ENCODE measurements around the gene TMEM147.
"Not testable (repeated sequence)": the region's sequence is repeated elsewhere in the genome, so short reads cannot be mapped to it uniquely, and the experiment has no call there.

Gene TMEM147

DNA sequence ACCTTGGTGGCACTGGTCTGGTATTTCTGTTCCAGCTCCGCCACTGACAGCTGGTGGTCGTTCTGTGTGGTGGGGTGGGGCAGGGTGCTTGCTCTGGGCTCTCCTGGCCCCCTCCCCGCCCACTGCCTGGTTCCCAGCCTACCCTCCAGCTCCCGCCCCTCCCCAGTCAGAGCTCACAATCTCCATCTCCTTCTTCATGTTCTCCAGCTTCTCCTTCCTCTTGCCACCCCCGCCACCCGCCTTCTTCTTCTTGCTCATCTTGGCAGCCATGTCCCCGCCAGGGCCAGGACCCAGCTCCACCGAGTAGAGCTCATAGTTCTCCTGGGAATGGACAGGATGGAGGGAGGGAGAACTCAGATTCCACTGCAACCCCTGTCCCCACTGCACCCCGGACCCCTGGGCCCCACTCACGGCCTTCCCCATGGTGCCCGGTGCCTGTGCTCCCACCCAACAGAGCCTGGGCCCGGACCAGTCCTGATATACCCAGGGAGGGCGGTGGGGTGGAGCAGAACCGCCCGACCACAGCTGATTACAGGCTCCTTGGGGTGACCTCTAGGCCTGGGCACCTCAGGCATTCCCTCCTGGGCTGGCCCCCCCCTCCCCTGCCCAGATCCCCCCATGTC, 17.9 kb downstream of the TMEM147 start, which contains the start of gene ATP4A:
ATP4A (minus strand) TSS at position 452 of the 623 bp plus-strand sequence; CDS start at position 423, 29 bp downstream.
- DNase-seq = no peak

DNA sequence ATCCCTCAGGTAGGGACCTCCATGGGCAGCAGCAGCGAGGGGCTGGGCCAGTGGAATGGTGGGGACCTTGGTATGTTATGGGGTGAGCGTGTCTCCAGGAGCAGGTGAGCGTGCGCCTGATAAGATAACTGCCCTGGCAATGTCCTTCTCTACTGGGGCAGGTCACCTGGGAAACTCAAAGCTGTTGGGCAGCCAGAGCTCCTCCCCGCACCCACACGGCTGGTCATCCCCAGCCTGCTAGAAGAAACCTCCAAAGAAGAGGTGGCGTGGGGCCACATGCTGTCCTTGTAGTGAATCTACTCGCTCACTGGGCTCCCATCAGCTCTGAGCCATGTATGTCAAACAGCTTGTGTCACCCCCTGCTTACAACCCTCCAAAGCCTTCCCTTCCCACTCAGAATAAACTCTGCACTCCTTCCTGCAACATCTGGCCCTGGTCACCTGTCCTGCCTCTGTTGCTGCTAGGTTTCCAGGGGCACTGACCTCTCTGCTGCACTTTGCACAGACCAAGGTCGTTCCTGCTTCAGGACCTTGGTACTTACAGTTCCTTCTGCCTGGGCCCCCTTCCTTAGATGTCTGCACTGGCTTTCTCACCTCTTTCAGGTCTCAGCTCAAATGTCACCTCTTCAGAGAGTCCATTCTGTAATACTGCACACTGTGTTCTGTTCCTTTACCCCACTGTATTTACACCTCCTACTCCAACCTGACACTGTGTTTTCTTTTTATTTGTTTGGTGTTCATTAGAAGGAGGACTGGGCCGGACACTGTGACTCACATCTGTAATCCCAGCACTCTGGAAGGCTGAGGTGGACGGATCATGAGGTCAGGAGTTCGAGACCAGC, 19.8 kb downstream of the TMEM147 start:
- DNase-seq = no peak

DNA sequence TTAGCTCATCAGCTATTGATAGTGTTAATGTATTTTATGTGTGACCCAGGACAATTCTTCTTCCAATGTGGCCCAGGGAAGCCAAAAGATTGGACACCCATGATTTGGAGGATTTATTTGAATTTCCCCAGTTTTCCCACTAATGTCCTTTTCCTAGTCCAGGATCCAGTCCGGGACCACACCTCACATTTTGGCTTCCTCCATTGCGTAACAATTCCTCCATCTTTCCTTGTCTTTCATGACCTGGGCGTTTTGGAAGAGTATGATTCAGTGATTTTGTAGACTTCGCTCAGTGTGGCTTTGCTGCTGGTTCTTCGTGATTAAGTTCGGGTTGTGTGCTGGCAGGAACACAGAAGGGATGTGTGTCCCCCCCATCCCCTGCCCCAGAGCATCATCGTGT, 21.3 kb downstream of the TMEM147 start:
- DNase-seq = no peak

DNA sequence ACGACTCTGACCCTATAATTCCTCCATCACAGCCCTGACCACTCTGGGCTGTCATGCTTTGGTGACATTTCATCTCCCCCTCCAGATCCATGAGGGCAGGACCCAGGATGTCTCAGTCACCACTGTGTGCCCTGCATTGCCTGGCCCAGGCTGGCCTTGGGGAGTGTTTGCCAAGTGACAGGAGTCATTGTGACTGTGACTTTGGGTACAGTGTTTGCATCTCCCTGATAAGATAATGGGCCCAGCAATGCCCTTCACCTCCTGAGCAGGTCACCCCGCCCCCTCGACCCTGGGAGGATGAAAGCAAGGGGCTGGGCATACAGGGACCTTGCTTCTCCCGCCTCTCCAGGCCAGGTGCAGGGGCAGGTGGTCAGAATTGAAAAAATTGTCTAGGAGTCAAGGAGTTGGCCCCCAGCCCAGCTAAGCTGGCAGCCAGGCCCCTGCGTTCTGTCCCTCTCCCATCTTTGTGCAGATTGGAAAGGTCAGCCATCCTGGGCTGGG, 23.9 kb downstream of the TMEM147 start:
- DNase-seq = no peak

DNA sequence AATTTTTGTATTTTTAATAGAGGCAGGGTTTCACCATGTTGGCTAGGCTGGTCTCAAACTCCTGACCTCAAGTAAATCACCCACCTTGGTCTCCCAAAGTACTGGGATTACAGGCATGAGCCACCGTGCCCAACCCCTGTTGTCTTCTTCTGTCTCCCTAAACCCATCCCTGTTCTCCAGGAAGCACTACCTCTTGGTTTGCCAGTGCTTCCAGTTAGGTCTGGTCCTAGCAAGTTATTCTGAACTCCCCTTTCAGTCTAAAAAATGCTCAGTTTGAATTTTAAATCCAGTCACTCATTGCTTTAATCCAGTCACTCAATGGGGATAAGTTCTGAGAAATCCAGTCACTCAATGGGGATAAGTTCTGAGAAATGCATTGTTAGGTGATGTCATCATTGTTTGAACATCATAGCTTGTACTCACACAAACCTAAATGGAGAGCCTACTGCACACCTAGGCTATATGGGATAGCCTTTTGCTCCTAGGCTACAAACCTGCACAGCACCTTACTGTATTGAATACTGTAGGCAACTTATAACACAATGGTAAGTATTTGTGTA, 26.1 kb downstream of the TMEM147 start:
- DNase-seq = no peak

DNA sequence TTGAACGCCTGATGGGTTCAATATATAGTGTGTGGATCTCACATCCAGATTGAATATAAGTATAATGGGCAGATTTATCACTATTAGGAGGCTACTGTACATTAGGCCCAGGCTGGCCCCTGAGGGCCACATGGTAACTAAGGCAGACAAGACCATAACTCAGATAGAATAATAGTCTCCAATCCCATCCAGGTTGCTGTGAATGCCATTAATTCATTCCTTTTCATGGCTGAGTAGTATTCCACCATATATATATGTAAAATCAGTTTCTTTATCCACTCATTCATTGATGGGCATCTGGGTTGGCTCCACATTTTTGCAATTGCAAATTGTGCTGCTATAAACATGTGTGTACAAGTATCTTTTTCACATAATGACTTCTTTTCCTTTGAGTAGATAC, 32.5 kb downstream of the TMEM147 start:
- no peak for DNase-seq

DNA sequence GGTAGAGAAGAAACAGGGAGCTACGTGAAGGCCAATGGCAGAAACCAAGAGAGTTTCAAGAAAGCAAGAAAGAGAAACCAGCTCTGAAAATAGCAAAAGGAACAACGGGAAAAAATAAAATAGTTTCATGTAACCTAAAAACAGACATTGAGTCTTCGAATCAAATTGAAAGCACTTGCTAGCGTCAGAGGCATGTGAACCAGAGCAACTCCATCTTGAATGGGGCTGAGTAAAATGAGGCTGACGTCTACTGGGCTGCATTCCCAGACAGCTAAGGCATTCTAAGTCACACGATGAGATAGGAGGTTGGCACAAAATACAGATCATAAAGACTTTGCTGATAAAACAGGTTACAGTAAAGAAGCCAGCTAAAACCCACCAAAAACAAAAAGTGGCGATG, 33.3 kb downstream of the TMEM147 start:
- DNase-seq = no peak

DNA sequence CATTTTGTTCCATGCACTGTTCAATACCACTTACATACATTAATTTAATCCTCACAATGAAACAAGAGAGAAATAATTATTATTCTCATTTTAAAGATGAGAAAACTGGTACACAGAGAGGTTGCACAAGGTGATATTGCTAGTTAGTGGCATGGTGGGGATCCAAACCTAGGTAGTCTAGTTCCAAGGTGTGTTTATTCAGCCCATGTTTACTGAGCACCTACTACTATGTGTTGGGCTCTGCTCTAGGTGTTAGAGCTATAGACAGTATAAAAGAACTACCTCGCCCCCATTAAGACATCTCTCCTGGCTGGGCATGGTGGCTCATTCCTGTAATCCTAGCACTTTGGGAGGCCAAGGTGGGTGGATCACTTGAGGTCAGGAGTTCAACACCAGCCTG, 37.3 kb downstream of the TMEM147 start:
- DNase-seq = no peak

DNA sequence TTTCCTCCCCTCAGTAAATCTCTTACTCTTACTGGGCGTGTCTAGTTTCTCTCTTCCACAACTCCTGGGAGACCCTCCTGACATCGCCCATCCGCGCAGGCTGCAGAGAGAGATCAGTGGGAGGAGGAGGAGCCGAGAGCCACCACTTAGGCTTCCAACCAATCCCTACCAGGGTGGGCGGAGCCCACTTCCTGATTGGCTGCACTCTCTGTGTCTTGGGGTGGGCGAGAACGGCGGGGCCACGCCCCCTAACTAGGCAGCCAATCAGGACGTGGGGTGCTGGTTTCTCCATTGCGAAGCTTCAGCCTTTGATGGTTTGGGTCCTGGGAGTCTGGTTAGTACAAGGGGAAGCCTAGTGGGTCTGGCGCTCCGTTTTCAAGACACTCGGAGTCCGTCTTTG, 40.4 kb downstream of the TMEM147 start, which contains the start of gene PMIS2:
PMIS2 (plus strand) TSS at position 326 of the 400 bp plus-strand sequence. CDS start 87 bp downstream, outside the sequence.
- no peak for DNase-seq

DNA sequence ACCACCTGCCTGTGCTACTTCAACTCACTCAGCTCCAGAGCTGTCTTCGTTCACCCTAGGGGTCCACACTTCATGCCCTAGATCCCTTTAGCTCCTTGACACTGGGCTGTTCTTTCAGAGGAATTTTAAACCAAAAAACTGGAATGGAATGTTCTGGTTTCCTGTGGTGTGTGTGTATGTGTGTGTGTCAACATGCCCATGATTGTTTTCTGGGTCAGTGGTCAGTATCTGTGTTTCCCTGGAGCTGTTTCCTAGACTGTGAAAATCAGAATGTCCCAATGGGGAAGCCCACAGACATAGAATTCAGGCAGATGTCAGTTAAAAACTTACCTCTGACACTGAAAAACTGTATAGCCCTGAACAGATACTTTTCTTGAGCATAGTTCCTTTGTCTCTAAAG, 41.9 kb downstream of the TMEM147 start:
- no peak for DNase-seq

DNA sequence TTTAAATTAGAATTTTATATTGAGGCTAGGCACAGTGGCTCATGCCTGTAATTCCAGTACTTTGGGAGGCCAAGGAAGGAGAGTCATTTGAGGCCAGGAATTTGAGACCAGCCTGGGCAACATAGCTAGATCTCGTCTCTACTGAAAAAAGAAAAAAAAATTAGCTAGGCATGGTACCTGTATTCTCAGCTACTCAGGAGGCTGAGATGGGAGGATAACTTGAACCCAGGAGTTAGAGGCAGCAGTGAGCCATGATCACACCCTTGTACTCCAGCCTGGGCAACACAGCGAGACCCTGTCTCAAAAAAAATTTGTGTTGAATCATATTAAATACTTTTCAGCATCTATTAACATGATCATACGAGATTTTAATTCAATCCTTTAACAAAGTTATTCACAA, 45.4 kb downstream of the TMEM147 start:
- no peak for DNase-seq

DNA sequence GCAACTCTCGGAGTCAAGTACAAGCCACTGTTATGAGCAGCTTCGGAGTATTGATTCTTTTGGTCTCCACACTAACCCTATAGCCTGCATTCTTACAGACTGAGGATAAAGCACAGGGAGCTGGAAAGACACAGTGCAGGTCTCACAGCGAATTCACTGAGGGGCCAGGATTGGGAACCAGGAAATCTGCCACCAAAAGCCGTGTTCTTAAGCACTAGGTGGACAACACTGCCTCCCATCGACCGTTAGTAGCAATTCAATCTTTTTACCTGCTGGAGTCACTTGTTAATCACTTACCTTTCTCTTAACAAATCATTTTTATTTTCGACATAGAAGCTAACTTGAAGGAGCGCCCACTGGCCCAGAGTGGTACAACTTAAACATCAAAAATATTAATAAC, 46.8 kb downstream of the TMEM147 start:
- DNase-seq = peak; percentile 42

DNA sequence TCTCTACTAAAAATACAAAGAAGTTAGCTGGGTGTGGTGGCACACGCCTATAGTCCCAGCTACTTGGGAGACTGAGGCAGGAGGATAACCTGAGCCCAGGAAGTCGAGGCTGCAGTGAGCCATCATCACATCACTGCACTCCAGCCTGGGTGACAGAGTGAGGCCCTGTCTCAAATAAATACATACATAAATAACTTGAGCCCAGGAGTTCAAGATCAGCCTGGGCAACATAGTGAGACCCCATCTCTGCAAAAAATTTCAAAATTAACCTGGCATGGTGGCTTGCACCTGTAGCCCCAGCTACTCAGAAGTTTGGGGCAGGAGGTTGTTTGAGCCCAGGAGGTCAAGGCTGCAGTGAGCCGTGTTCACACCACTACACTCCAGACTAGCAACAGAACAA, 49.6 kb downstream of the TMEM147 start:
- not testable (repeated sequence) for DNase-seq

DNA sequence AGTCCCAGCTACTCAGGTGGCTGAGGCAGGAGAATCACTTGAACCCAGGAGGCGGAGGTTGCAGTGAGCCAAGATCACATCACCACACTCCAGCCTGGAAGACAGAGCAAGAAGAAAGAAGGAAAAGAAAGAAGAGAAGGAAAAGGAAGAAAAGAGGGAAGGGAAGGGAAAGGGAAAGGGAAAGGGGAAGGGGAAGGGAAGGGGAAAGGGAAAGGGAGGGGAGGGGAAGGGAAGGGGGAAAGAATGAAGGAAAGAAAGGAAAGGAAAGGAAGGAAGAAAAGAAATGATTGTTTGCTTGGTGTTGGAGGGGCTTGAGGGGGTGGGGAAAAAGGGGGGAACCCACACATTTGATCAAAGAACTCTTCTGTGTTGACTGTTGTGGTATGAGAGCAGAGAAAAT, 50.5 kb downstream of the TMEM147 start:
- no peak for DNase-seq

DNA sequence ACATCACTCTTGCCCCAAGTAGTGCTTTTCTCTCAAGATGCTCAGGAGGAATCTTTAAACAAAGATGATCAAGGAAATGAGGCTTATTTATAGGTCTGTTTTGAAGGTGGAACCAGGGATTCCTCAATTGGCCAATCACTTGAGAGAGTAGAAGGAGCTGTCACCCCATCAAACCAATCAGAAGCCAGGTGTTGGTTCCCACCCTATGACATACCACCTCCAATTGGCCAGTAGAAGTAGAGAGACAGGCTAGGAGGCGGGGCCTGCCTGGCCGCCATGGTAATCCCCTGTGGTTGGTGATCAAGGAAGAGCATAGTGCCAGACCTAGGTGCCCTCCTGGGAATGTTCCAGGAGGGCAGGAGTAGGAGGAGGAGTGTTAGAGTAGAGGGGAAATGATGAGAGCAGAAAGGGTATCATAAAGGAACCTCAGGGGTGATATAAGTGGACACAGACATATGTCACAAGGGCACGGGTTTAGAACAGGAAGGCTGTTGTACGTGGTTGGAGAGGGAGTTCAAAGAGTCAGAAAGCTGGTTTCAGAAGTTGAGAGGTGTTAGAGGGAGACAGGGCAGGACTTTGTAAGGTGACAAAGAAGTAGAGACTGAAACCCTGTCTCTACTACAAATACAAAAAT, 51.1 kb downstream of the TMEM147 start:
- DNase-seq = no peak

All from CD4-positive, alpha-beta T cell treated with Interleukin-17A for 4 hours (primary cell).